Right lobe of liver (tissue), 4 donors: ENCODE measurements around the gene SERTAD3.

ENCODE experiments used
- POLR2A ChIP-seq: fragments of 450-650 bp; IDR thresholded peaks from one replicate; pipeline ENCODE4 v1.6.1; 2017; ENCODE audit warnings: antibody characterized with exemption, mild to moderate bottlenecking
- TF ChIP-seq, protein P1 (sequence below), 4 donors: fragments of 200-600 bp in 3 of 4; fragments of 450-650 bp in 1 of 4; IDR thresholded peaks; one replicate each; pipeline versions ENCODE4 v1.5.1 to v1.8.0; 2016 to 2022; ENCODE audit warnings: antibody characterized with exemption in 4 of 4, mild to moderate bottlenecking in 2 of 4
- donor health status: DM: no; HTN: no; CAD: no.
- donor health status: DM: no; HTN: no; CAD: no.
- donor health status: DM: no; HTN: yes; CAD: no.

DNA sequence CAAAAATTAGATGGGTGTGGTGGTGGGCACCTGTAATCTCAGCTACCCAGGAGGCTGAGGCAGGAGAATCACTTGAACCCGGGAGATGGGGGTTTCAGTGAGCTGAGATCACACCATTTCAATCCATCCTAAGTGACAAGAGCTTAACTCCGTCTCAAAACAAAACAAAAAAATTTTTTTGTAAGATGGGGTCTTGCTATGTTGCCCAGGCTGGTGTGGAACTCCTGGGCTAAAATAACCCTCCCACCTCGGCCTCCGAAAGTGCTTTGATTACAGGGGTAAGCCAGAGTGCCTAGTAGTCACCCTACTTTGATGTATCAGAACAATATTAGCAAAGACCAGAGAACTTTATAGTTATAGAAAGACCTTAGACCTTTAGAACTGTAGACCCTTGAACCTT, 30.6 kb upstream of the SERTAD3 start:
- TF ChIP-seq, protein P1, sequence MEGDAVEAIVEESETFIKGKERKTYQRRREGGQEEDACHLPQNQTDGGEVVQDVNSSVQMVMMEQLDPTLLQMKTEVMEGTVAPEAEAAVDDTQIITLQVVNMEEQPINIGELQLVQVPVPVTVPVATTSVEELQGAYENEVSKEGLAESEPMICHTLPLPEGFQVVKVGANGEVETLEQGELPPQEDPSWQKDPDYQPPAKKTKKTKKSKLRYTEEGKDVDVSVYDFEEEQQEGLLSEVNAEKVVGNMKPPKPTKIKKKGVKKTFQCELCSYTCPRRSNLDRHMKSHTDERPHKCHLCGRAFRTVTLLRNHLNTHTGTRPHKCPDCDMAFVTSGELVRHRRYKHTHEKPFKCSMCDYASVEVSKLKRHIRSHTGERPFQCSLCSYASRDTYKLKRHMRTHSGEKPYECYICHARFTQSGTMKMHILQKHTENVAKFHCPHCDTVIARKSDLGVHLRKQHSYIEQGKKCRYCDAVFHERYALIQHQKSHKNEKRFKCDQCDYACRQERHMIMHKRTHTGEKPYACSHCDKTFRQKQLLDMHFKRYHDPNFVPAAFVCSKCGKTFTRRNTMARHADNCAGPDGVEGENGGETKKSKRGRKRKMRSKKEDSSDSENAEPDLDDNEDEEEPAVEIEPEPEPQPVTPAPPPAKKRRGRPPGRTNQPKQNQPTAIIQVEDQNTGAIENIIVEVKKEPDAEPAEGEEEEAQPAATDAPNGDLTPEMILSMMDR (IDR thresholded peaks at IDR 0.05) = no peak
- TF ChIP-seq POLR2A = no peak
